Stimulated activated naive CD4-positive, alpha-beta T cell (primary cell): ENCODE results near the gene FAF2.
"Not testable (repeated sequence)": the region's sequence is repeated elsewhere in the genome, so short reads cannot be mapped to it uniquely, and the experiment has no call there.

ENCODE experiments used
- DNase-seq, 6 experiments: peaks; one replicate each; lab custom pipeline; 2025; lab: John Stamatoyannopoulos, UW

Gene FAF2

GRCh38 chr5:176454724-176455394 lies 6.7 kb downstream of the FAF2 start:
- no peak for DNase-seq

- DNase-seq = no peak
Measured at GRCh38 chr5:176458904-176459561, 10.8 kb downstream of the FAF2 start.

GRCh38 chr5:176461349-176461748 lies 13.2 kb downstream of the FAF2 start:
- no peak for DNase-seq

- DNase-seq = no peak
Measured at GRCh38 chr5:176463113-176463764, 15.1 kb downstream of the FAF2 start.

- no peak for DNase-seq
Measured at GRCh38 chr5:176466245-176466871, 18.2 kb downstream of the FAF2 start.

GRCh38 chr5:176469296-176469695 lies 21.1 kb downstream of the FAF2 start:
- DNase-seq = no peak

GRCh38 chr5:176470539-176470938 lies 22.4 kb downstream of the FAF2 start:
- DNase-seq = no peak

- DNase-seq = no peak
Measured at GRCh38 chr5:176471098-176471497, 22.9 kb downstream of the FAF2 start.

- no peak for DNase-seq
Measured at GRCh38 chr5:176473335-176474006, 25.3 kb downstream of the FAF2 start.

- no peak for DNase-seq
Measured at GRCh38 chr5:176474476-176474875, 26.3 kb downstream of the FAF2 start.

GRCh38 chr5:176481711-176482110 lies 33.5 kb downstream of the FAF2 start:
- DNase-seq = no peak

- no peak for DNase-seq
Measured at GRCh38 chr5:176485176-176485575, 37.0 kb downstream of the FAF2 start.

GRCh38 chr5:176486189-176486757 lies 38.1 kb downstream of the FAF2 start:
- DNase-seq = no peak

GRCh38 chr5:176487160-176487559 lies 39.0 kb downstream of the FAF2 start:
- DNase-seq = not testable (repeated sequence)

- DNase-seq = no peak
Measured at GRCh38 chr5:176489077-176489476, 40.9 kb downstream of the FAF2 start.

GRCh38 chr5:176490301-176490700 lies 42.1 kb downstream of the FAF2 start:
- no peak for DNase-seq

GRCh38 chr5:176491101-176491502 lies 42.9 kb downstream of the FAF2 start:
- DNase-seq = no peak

GRCh38 chr5:176491901-176492300 lies 43.7 kb downstream of the FAF2 start:
- no peak for DNase-seq

- DNase-seq = no peak
Measured at GRCh38 chr5:176492431-176492830, 44.2 kb downstream of the FAF2 start.

- DNase-seq = no peak
Measured at GRCh38 chr5:176497852-176498251, 49.7 kb downstream of the FAF2 start.

GRCh38 chr5:176499273-176499672 lies 51.1 kb downstream of the FAF2 start:
- DNase-seq = no peak

- DNase-seq = no peak
Measured at GRCh38 chr5:176500511-176500910, 52.3 kb downstream of the FAF2 start.
